Right atrium auricular region (tissue), 2 donors: ENCODE measurements around the gene MYH6. TPM values are rescaled to one million over a fixed set of nuclear protein-coding genes. Genes with fewer than 3 reads are reported as not detected.

Experiments
- DNase-seq: peaks from one replicate; pipeline ENCODE4 v3.0.0-alpha.2; 2019; ENCODE audit warnings: low spot score
- H3K27ac ChIP-seq, 2 donors: fragments of 200-600 bp; sonication (generic); 1 replicate in 1 of 2; 2 replicates in 1 of 2; pipeline ENCODE4 v1.5.1; 2016 to 2019
- H3K27me3 ChIP-seq, 2 donors: fragments of 200-600 bp; sonication (generic); one replicate each; pipeline versions ENCODE4 v1.5.1 to v1.6.0; 2017 to 2019
- H3K36me3 ChIP-seq: fragments of 200-600 bp; sonication (generic); one replicate; pipeline ENCODE4 v1.5.1; 2016
- H3K4me1 ChIP-seq, 2 donors: fragments of 200-600 bp; sonication (generic); one replicate each; pipeline versions ENCODE4 v1.5.1 to v1.6.0; 2017 to 2019
- H3K4me3 ChIP-seq, 2 donors: fragments of 200-600 bp; sonication (generic); 1 replicate in 1 of 2; 2 replicates in 1 of 2; pipeline ENCODE4 v1.5.1; 2017 to 2019; ENCODE audit warnings: mild to moderate bottlenecking in 1 of 2, moderate library complexity in 1 of 2
- H3K9me3 ChIP-seq, 2 donors: fragments of 200-600 bp; sonication (generic); one replicate each; pipeline ENCODE4 v1.5.1; 2019
- total RNA-seq, 2 donors: library from RNA; depleted of rRNA; stranded (reverse); fragments of >200 nt; gene quantifications; one replicate each; pipeline ENCODE4 v1.1.0, GENCODE V29; 2016
- TF ChIP-seq, protein P1 (sequence below), 2 donors: fragments of 200-600 bp; sonication (generic); IDR thresholded peaks; one replicate each; pipeline ENCODE4 v1.5.1; 2019; ENCODE audit warnings: antibody characterized with exemption in 2 of 2

MYH6 gene
- total RNA-seq, 2 donors from 2014 or later = 8,253 to 13,240 TPM

DNA sequence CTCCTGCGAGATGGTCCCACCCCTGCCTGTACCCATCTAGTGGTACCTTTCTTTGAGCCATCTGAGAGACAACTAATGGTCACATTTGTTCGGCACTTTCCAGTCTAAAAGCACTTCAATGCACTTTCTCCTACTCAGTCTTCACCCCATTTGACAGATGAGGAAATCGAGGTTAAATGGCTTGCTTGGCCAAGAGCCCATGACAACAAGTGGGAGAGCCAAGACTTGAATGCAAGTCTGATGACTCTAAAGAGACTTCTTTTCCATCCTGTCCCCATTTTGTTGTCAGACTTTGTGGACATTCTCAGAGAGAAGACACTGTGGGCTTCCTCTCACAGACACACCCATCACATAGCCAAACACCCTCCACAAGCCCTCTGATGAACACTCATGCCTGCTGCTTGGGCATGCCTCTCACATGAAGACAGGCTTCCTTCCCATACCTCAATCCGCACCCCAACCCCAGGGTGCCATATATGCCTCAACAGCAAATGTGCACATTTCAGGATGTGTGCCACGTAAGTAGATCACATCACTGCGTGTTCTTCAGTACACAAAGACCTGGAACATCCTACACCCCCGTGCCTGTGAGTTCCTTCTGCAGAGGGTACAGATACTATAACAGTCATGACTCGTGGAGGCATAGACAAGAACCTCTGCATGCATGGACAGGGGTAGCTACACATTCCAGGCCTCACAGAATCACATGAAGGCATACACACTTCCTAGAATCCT lies 26.6 kb upstream of the MYH6 start:
- Histone ChIP-seq H3K36me3 (peaks cover 29% of the 10 kb centered on the region), H3K9me3 (no peaks in the 10 kb centered on the region), H3K4me3 (peak overlapping the region; percentile 27 to 32), H3K27ac (peak overlapping the region; percentile 82 to 92), H3K27me3 (no peaks in the 10 kb centered on the region), H3K4me1 (peaks cover 0 to 43% of the 10 kb centered on the region in 2 donors)
- TF ChIP-seq, protein P1, sequence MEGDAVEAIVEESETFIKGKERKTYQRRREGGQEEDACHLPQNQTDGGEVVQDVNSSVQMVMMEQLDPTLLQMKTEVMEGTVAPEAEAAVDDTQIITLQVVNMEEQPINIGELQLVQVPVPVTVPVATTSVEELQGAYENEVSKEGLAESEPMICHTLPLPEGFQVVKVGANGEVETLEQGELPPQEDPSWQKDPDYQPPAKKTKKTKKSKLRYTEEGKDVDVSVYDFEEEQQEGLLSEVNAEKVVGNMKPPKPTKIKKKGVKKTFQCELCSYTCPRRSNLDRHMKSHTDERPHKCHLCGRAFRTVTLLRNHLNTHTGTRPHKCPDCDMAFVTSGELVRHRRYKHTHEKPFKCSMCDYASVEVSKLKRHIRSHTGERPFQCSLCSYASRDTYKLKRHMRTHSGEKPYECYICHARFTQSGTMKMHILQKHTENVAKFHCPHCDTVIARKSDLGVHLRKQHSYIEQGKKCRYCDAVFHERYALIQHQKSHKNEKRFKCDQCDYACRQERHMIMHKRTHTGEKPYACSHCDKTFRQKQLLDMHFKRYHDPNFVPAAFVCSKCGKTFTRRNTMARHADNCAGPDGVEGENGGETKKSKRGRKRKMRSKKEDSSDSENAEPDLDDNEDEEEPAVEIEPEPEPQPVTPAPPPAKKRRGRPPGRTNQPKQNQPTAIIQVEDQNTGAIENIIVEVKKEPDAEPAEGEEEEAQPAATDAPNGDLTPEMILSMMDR (IDR thresholded peaks at IDR 0.05) = no peak
- DNase-seq = peak; percentile 42

DNA sequence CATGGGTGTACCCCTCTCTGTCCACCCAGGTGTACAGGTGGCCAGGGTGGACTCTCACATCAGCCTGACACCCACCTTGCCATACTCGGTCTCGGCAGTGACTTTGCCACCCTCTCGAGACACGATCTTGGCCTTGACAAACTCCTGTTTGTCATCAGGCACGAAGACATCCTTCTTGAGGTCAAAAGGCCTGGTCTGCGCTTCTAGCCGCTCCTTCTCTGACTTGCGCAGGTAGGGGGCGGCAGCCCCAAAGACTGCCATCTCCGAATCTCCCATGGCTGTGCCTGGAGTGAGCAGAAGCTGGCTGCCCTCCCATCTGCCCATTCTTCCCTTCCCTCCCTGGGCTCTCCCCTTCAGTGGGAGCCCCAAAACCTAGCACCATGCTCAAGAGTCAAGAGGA lies 25.4 kb upstream of the MYH6 start:
- Histone ChIP-seq H3K4me1 (peaks cover 0 to 31% of the 10 kb centered on the region in 2 donors), H3K27me3 (no peaks in the 10 kb centered on the region), H3K4me3 (peak overlapping the region; percentile 27 to 32), H3K9me3 (no peaks in the 10 kb centered on the region), H3K36me3 (peaks cover 40% of the 10 kb centered on the region), H3K27ac (peak overlapping the region; percentile 82 to 92)
- no peak for DNase-seq
- TF ChIP-seq, protein P1 (IDR thresholded peaks at IDR 0.05) = no peak

DNA sequence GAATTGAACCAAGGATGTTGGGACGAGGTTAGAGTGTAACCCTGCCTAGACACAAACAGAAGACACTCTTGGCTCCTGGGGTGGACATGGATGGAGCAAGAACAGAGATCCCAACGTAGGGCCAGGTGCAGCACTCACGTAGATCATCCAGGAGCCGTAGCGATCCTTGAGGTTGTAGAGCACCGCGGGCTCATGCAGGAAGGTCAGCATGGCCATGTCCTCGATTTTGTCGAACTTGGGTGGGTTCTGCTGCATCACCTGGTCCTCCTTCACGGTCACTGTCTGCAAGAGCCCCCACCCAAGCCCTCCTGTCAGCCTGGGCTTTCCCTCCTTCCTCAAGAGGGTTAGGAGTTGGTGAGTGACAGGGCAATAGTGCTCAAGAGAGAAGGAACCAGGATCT lies 24.9 kb upstream of the MYH6 start:
- H3K27ac ChIP-seq = peak overlapping the region; percentile 82 to 92
- H3K36me3 ChIP-seq = peaks cover 40% of the 10 kb centered on the region
- no peak for DNase-seq

DNA sequence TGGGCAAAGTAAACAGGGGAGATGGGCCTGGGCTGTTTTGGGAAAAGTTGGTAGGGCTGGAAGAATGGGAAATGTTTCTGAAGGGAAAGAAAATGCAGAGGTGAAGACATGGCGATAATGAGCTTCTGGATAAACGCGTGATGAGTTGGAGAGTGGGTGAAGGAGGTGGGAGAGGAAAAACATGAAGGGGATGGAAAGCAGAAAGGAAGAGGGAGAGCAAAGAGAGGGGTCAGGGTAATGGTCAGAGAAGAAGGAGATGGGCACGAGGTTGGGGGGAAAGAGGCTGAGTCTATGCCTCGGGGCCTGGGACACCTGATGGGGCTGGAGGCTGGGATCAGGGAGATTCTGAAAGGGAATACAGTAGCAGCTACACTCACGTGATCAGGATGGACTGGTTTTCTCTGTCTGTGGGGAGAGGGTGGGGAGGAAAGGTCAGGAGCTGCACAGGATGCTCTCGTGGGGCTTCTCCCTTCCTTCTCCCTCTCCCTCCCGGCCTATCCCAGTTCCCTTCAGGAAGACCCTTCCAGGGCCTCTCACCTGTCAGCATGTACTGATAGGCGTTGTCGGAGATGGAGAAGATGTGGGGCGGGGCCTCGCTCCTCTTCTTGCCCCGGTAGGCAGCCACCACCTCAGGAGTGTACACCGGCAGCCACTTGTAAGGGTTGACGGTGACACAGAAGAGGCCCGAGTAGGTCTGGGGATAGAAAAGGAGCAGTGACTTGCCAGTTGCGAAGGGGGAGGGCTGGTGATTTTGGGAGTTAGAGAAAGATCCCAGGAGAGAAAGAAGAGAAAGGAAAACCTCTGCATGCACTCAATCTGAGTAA lies 24.2 kb upstream of the MYH6 start:
- Histone ChIP-seq H3K9me3 (no peaks in the 10 kb centered on the region), H3K27me3 (no peaks in the 10 kb centered on the region), H3K36me3 (peaks cover 40% of the 10 kb centered on the region), H3K4me3 (peak overlapping the region in 1 of 2 donors; percentile 32), H3K27ac (peak overlapping the region; percentile 82 to 92), H3K4me1 (peaks cover 0 to 22% of the 10 kb centered on the region in 2 donors)
- DNase-seq = no peak
- TF ChIP-seq, protein P1 (IDR thresholded peaks at IDR 0.05) = no peak

More for the DNA sequence above, 24.9 kb upstream of the MYH6 start:
- Histone ChIP-seq H3K27me3 (no peaks in the 10 kb centered on the region), H3K4me1 (peaks cover 0 to 29% of the 10 kb centered on the region in 2 donors), H3K4me3 (peak overlapping the region; percentile 27 to 32), H3K9me3 (no peaks in the 10 kb centered on the region)
- TF ChIP-seq, protein P1 (IDR thresholded peaks at IDR 0.05) = no peak

DNA sequence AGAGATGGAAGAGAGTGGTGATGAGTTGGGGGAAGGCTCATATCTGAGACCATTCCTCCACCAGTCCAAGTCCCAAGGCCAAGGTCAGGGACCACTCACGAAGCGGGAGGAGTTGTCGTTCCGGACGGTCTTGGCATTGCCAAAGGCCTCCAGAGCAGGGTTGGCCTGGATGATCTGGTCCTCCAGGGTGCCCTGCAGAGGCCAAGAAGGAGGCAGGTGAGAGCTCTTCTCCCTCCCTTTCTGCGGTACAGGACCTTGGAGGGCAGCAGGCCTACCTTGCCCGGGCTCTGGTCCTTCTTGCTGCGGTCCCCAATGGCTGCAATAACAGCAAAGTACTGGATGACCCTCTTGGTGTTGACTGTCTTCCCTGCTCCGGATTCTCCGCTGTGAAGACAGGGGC lies 23.4 kb upstream of the MYH6 start:
- no peak for DNase-seq
- Histone ChIP-seq H3K4me1 (peaks cover 0 to 14% of the 10 kb centered on the region in 2 donors), H3K36me3 (peaks cover 40% of the 10 kb centered on the region), H3K27me3 (no peaks in the 10 kb centered on the region), H3K4me3 (no peak overlapping the region), H3K27ac (peak overlapping the region; percentile 82 to 92), H3K9me3 (no peaks in the 10 kb centered on the region)
- TF ChIP-seq, protein P1 (IDR thresholded peaks at IDR 0.05) = no peak
